HL-60/S4 treated with retinoic acid at 250 ng/mL for 4 days and 3 days (cell line): ENCODE measurements around the gene PIGU.
"Not testable (repeated sequence)": the region's sequence is repeated elsewhere in the genome, so short reads cannot be mapped to it uniquely, and the experiment has no call there.

Experiments used
- in situ Hi-C: fragments of 300-500 bp; cut with MboI; formaldehyde crosslinking; loops from 2 replicates; pipeline ENCODE4 v1.7.0; 2022; ENCODE audit warnings: low sequenced_read_pairs

The PIGU gene

DNA sequence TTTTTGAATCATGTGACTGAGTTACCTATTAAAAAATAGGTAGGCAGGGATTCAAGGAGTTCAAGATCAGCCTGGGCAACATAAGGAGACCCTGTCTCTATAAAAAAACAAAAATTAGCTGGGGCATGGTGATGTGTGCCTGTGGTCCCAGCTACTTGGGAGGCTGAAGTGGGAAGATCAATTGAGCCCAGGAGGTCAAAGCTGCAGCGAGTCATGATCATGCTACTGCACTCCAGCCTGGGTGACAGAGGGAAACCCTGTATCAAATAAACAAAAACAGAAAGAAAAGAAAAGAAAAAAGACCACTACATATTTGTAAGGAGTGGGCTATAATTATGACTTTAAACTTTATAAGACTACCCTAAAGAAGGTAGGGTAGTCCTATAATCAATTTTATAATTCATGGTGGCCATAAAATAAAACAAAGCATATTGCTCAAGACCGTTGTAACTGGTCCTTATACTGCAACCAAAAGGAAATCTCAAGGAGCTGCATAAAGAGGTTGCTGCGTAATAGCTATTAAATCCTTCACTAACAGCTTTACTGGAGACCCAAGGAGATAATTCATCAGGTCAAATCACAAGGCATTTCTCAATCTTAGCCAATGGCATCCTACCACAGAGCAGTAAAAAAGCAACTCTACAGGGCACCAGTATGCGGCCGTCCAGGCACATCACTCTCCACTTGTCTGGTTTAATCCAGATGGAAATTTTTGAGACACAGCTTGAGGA lies 13.5 kb downstream of the PIGU start:
- in situ Hi-C loops: no loop called here

DNA sequence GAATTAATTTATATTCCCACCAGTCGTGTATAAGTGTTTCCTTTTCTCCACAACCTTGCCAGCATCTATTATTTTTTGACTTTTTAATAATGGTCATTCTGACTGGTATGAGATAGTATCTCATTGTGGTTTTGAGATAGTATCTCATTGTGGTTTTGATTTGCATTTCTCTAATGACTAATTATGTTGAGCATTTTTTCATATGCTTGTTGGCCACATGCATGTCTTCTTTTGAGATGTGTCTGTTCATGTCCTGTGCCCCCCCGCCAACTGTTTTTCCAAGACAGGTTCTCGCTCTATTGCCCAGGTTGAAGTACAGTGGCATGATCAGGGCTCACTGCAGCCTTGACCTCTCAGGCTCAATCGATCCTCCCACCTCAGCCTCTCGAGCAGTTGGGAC lies 15.1 kb downstream of the PIGU start:
- in situ Hi-C loops: not testable (repeated sequence)

GRCh38 chr20:34658654-34659053 lies 18.2 kb downstream of the PIGU start:
- in situ Hi-C loops: not testable (repeated sequence)

DNA sequence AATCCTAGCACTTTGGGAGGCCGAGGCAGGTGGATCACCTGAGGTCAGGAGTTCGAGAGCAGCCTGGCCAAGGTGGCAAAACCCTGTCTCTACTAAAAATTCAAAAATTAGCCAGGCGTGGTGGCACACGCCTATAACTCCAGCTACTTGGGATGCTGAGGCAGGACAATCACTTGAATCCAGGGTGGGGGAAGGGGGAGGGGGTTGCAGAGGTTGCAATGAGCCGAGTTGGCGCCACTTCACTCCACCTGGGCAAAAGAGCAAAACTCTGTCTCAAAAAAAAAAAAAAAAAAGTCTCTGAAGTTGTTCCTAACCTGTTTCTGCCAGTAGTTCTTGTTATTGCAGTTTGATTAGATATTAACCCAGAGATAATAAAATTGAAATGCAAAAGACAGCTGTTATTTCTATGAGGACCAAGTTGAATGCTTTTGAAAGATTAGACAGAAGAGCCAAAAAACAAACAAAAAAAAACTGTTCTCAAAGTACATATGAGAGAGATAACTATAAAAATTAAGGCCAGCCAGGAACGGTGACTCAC lies 22.6 kb downstream of the PIGU start:
- in situ Hi-C loops: no loop called here

DNA sequence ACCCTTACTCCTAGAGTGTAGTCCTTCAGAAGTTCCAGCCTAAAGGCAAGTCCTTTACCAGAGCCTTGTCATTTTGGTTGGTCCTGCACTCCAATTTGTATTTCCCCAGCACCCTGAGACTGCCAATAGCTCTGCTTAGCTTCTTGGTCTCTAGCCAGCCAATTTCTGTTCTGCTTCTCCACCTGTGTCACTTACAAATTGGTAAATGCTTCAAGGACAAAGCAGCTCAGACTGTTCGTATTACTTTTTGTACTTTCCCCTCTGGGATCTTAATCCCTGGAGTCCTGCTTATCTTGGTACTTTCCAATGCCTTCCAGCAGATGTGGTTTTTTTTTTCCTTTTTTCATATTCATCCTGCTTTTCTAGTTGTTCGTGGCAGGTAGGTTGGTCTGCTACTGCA lies 25.7 kb downstream of the PIGU start:
- in situ Hi-C loops: no loop called here

GRCh38 chr20:34647737-34648136 lies 29.2 kb downstream of the PIGU start:
- in situ Hi-C loops: no loop called here

- in situ Hi-C loops: no loop called here
Measured at GRCh38 chr20:34644951-34645350, 31.9 kb downstream of the PIGU start.

DNA sequence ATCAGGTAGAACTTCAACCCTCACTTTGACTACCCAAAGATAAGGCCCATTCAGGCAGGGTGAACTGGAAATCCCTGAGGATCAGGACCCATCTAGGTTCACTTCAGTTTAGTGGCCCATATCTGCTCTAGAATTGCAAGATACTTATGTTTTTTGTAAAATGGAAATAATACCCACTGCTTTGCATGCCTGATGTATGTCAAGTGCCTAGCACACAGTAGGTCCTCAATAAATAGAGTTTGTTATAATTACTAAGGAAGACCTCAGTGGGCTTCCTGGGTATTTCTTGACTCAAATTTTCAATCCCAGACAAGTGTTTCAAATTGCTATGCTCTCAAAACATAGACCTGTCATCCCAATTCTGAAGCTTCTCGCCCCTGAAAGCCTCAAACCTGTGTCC lies 32.5 kb downstream of the PIGU start:
- in situ Hi-C loops: no loop called here

DNA sequence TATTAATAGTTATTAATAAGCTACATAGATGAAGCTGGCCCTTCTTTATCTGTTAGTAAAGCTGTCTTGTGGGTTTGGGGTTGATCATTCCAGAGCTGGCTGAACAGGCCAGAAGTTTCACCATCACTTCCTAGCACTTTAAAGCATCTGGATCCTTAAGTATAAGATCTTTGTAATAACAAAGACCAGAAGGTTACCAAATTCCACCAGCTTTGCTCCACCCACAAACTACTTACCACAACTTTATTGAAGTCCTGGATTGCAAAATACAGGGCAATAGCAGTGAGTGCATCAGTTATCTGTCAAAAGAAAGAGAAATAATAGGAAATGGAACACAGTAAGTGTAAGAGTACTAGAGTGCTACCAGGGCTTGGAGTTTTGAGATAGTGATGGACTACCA lies 33.0 kb downstream of the PIGU start:
- in situ Hi-C loops: no loop called here

GRCh38 chr20:34642009-34642408 lies 34.9 kb downstream of the PIGU start:
- in situ Hi-C loops: no loop called here

DNA sequence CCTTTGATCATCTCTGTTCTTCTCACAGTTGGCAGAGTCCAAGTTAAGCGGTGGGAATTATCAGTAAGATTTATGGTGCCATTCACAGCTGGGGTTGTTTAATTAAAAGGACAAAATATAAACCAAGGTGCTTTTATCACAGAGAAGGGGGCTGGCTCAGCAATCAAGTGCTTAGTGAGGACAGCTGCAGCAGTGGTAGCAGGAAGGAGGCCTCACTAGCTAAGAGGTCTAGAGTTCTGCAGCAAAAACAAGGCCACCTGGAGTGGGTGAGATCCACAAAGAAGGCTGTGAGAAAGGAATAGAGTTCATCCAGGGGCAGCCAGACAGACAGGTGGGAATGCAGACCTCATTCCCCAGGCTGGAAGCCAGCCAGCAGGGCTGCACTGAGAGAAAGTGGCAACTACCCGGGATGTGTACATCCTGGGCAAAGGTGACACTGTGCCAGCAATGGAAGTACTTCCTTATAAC lies 37.1 kb downstream of the PIGU start:
- in situ Hi-C loops: no loop called here

DNA sequence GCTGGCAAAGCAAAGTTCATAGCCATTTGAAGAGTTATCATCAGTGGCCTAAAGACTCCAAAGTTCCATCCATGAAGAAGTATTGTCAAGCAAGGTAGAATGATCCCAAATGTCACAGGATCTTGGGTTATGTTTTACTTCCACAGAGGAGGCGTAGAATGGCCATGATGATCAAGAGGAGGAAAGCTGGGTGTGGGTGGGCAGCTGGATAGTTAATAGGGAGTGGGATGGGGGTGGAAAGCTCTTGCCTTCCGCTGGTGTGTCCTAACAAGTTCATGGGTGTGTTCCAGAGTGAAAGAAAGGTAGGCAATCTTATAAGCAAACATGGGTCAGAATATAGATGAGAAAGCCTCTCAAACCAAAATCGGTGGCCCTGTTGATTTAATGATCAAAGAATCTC lies 38.4 kb downstream of the PIGU start:
- in situ Hi-C loops: no loop called here

DNA sequence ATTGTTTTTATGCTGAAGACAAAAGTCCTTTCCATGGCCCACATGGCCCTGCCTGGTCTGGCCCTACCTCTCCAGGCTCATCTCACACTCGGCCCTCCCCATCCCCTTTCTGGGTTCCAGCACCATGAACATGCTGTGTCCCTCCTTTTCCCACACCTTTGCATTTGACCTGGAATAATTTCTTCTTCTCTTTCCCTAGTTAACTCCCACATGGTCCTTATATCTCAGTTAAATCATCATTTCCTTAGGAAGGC lies 38.9 kb downstream of the PIGU start:
- in situ Hi-C loops: no loop called here

DNA sequence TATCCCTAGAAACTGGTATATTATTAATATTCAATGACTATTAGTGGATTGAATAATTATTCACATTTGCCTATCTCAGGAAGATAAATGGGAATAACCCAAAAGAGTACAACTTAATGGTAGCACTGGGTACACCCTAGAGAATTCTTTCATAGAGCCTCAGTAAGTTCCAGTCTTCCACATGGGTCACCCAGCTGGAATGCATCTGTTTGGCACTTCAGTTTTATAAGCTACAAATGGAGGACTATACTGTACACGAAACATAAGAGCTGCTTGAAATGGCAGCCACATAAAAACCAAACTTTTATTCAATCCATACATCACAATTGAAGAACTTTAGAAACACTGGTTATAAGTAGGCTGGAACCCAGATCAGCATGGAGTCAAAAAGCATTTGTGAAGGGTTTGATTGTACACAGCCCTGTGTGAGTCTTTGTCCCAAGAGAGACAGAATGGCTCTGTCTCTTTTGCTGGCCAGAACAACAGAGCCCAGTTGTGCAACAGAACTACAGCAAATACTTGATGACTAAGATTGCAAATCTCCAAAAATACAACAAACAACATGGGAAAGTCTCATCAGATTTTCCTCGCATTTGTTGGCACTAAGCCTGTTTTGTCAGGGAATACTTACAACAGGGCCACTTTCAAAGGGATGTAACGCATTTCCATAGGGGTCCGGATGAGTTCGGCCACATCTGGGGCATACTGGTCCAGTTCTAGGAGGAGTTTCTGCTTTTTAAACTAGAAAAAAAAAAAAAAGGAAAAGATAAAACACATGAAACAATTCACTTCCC lies 39.5 kb downstream of the PIGU start:
- in situ Hi-C loops: no loop called here

DNA sequence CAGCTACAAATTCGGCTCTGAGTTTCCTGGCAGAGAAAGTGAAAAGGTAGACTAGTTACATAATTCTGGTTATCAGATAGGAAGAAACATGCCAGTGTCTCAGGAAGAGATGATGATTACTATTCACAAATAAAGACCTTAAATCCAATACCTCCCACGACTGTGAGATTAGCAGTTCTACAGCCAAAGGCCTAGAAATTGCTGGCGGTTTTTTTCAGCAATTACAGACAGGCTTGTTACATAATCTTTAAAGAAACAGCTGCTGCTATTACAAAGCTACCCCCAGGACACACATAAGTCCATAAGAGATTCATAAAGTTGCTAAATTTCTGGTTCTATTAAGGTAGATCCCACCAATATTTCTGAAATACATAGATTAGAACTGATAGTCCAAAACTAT lies 40.2 kb downstream of the PIGU start:
- in situ Hi-C loops: no loop called here

- in situ Hi-C loops: no loop called here
Measured at GRCh38 chr20:34634392-34634791, 42.5 kb downstream of the PIGU start.

GRCh38 chr20:34632870-34633452 lies 43.9 kb downstream of the PIGU start:
- in situ Hi-C loops: no loop called here

GRCh38 chr20:34629904-34630303 lies 47.0 kb downstream of the PIGU start:
- in situ Hi-C loops: no loop called here

DNA sequence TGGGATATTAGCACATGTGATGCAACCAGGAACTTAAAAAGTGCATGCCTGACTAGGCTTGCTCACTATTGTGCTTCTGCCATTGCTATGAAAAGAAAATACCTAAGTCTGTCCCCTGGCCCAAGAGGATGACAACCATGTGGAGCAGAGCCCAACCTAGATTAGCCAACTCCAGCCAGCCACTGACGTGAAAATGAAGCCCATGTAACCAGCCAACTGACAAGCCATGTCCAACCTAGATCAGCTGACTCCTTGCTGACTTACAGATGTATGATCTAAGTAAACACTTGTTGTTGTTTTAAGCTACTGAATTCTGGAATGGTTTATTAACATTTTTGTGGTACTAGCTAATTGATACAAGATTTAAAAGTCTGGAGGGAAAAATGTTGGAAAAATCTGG lies 47.5 kb downstream of the PIGU start:
- in situ Hi-C loops: no loop called here

DNA sequence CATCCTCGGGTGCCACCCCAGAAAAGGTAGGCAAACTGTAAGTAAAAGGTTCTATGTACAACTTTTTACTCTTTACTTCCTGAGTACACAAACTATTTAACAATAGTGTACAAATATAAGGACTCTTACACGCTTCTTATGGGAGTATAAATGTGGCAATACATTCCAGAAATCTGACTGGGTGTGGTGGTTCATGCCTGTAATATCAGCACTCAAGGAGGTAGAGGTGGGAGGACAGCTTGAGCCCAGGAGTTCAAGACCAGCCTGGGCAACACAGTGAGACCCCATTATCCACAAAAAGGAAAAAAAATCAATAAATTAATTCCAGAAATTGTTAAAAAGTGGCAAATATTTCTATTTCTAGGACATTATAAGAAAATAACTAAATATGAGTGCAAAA lies 48.9 kb downstream of the PIGU start:
- in situ Hi-C loops: no loop called here

DNA sequence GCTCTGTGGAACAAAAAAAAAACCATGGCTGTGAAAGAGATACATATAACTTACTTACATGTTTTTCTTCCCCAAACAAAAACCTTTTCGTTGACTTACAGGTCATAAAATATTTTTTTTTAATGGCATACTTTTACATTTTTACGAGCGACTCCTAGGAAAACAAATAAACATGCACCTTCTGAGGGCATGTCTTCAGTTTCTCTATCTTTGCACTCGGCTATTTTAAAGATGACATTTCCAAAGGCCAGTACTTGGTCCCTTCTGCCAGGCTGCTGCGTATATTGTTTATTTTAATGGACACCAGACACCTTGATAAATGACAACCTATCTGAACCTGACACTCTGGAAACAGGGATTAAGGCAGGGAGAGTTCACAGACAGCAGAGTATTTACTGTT lies 49.4 kb downstream of the PIGU start:
- in situ Hi-C loops: no loop called here

GRCh38 chr20:34626992-34627391 lies 49.9 kb downstream of the PIGU start:
- in situ Hi-C loops: no loop called here
